Stimulated activated CD4-positive, alpha-beta T cell treated with anti-CD3 and anti-CD28 coated beads, Interleukin-2, amount 100 ng/mL, for 4 hours (primary cell): ENCODE data around the gene UBE2M.

Experiments used
- DNase-seq: peaks from one replicate; pipeline ENCODE4 v3.0.0-alpha.2; 2020; ENCODE audit warnings: low read depth

UBE2M gene

GRCh38 chr19:58570770-58571574 lies 12.6 kb upstream of the UBE2M start:
- no peak for DNase-seq

- DNase-seq = no peak
Observed at GRCh38 chr19:58569943-58570670, 11.7 kb upstream of the UBE2M start.

GRCh38 chr19:58569191-58569942 lies 11.0 kb upstream of the UBE2M start:
- DNase-seq = no peak

GRCh38 chr19:58568453-58569130 lies 10.2 kb upstream of the UBE2M start:
- no peak for DNase-seq

GRCh38 chr19:58566989-58567388 lies 8.6 kb upstream of the UBE2M start:
- no peak for DNase-seq

GRCh38 chr19:58563823-58564222 lies 5.4 kb upstream of the UBE2M start:
- DNase-seq = no peak

- no peak for DNase-seq
Observed at GRCh38 chr19:58563034-58563573, 4.7 kb upstream of the UBE2M start.

- DNase-seq = no peak
Observed at GRCh38 chr19:58562122-58563033, 4.0 kb upstream of the UBE2M start.

- DNase-seq = no peak
Observed at GRCh38 chr19:58561373-58562121, 3.1 kb upstream of the UBE2M start.

- no peak for DNase-seq
Observed at GRCh38 chr19:58560921-58561320, 2.5 kb upstream of the UBE2M start.

- no peak for DNase-seq
Observed at GRCh38 chr19:58560007-58560887, 1.8 kb upstream of the UBE2M start.

GRCh38 chr19:58559275-58560006 lies 1.0 kb upstream of the UBE2M start:
- no peak for DNase-seq

GRCh38 chr19:58558623-58559274 lies 338 bp upstream of the UBE2M start:
- DNase-seq = peak; percentile 98

GRCh38 chr19:58557221-58558065 lies 968 bp downstream of the UBE2M start:
- DNase-seq = no peak

- no peak for DNase-seq
Observed at GRCh38 chr19:58556622-58557220, 1.7 kb downstream of the UBE2M start.

- DNase-seq = no peak
Observed at GRCh38 chr19:58555920-58556621, 2.3 kb downstream of the UBE2M start.
